ENCODE data around the gene SH3D19. TPM values are rescaled to one million over a fixed set of nuclear protein-coding genes. Genes with fewer than 3 reads are reported as not detected.
"Not testable (repeated sequence)": the region's sequence is repeated elsewhere in the genome, so short reads cannot be mapped to it uniquely, and the experiment has no call there.

SH3D19 gene
- total RNA-seq, 1 donor from 2014 or later: 25.1 TPM

DNA sequence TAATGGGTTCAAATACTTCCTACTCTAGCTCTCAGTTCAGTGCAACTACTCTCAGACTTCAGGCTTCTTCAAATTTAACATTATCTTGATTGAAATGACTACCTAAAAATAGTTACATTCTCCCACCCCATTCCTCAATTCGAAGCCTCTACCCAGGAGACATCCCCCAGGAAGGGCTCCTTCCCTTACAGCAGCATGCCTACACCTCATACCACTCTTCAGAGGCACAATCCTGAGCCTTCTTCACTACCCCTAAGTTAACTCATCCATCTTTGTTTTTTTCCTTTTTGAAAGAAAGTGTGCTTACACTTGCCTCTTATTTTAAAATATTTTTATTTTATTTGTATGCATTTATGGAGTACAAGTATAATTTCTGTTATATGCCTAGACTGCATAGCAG, 65.7 kb downstream of the SH3D19 start:
- H3K27me3 Mint-ChIP-seq (ENCODE audit: low read depth): no peaks in the 10 kb centered on the region
- peaks cover 6% of the 10 kb centered on the region for H3K9me3 Mint-ChIP-seq
- TF ChIP-seq, protein P1, sequence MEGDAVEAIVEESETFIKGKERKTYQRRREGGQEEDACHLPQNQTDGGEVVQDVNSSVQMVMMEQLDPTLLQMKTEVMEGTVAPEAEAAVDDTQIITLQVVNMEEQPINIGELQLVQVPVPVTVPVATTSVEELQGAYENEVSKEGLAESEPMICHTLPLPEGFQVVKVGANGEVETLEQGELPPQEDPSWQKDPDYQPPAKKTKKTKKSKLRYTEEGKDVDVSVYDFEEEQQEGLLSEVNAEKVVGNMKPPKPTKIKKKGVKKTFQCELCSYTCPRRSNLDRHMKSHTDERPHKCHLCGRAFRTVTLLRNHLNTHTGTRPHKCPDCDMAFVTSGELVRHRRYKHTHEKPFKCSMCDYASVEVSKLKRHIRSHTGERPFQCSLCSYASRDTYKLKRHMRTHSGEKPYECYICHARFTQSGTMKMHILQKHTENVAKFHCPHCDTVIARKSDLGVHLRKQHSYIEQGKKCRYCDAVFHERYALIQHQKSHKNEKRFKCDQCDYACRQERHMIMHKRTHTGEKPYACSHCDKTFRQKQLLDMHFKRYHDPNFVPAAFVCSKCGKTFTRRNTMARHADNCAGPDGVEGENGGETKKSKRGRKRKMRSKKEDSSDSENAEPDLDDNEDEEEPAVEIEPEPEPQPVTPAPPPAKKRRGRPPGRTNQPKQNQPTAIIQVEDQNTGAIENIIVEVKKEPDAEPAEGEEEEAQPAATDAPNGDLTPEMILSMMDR (conservative IDR thresholded peaks at IDR 0.05): no peak
- DNase-seq (ENCODE audit: low read depth, low spot score): no peak
- H3K4me3 Mint-ChIP-seq: no peak overlapping the region
- H3K36me3 Mint-ChIP-seq (ENCODE audit: low read depth): peaks cover 14% of the 10 kb centered on the region
- H3K4me1 Mint-ChIP-seq: no peaks in the 10 kb centered on the region
- H3K27ac Mint-ChIP-seq (ENCODE audit: unreplicated experiment): no peak overlapping the region

DNA sequence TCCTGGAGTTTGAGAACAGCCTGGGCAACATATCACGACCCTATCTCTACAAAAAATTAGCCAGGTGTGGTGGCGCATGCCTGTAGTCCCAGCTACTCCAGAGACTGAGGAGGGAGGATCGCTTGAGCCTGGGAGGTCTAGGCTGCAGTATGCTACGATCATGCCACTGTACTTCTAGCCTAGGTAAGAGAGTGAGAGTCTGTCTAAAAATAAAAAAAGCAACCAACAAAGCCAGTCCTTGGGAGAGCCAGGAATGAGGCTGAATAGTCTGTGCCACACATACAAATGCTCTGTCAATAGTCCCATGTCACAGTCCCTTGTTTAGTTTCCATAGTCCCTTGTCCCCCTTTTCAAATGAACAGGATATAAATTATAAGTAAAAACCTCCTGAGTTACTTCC, 67.7 kb downstream of the SH3D19 start:
- Mint-ChIP-seq H3K9me3 (peaks cover 6% of the 10 kb centered on the region), H3K36me3 (ENCODE audit: low read depth) (peaks cover 14% of the 10 kb centered on the region), H3K4me1 (no peaks in the 10 kb centered on the region), H3K27me3 (ENCODE audit: low read depth) (no peaks in the 10 kb centered on the region), H3K4me3 (no peak overlapping the region), H3K27ac (ENCODE audit: unreplicated experiment) (no peak overlapping the region)
- DNase-seq (ENCODE audit: low read depth, low spot score): no peak
- TF ChIP-seq, protein P1 (conservative IDR thresholded peaks at IDR 0.05): no peak

DNA sequence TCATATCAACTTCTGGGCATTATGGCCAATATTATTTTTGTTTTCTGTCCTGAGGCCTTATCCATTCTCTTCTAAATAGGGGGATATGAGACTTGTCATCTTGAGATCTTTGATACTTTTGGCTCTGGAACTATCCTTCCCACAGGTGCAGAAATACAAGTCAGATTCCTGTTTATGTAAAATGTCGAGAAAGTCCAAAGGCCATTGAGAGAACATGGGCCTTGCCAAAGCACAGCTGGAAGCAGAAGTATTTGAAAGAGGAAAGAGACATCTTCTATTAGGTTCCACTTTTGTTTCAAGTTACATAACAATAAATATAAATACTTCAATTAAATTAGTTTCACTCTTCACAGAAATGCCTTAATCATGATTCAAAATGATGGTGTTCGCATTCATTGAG, 69.3 kb downstream of the SH3D19 start:
- H3K27me3 Mint-ChIP-seq (ENCODE audit: low read depth): no peaks in the 10 kb centered on the region
- peaks cover 14% of the 10 kb centered on the region for H3K36me3 Mint-ChIP-seq (ENCODE audit: low read depth)
- TF ChIP-seq, protein P1 (conservative IDR thresholded peaks at IDR 0.05): no peak
- no peaks in the 10 kb centered on the region for H3K4me1 Mint-ChIP-seq
- H3K27ac Mint-ChIP-seq (ENCODE audit: unreplicated experiment): no peak overlapping the region
- peaks cover 6% of the 10 kb centered on the region for H3K9me3 Mint-ChIP-seq
- no peak overlapping the region for H3K4me3 Mint-ChIP-seq
- DNase-seq (ENCODE audit: low read depth, low spot score): no peak

DNA sequence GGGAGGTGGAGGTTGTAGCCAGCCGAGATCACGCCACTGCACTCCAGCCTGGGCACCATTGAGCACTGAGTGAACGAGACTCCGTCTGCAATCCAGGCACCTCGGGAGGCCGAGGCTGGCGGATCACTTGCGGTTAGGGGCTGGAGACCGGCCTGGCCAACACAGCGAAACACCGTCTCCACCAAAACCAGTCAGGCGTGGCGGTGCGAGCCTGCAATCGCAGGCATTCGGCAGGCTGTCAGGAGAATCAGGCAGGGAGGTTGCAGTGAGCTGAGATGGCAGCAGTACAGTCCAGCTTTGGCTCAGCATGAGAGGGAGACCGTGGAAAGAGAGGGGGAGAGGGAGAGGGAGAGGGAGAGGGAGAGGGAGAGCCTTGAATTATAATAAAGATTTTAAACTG, 69.7 kb downstream of the SH3D19 start:
- not testable (repeated sequence) for H3K27me3 Mint-ChIP-seq (ENCODE audit: low read depth); H3K27ac Mint-ChIP-seq (ENCODE audit: unreplicated experiment); H3K9me3 Mint-ChIP-seq; DNase-seq (ENCODE audit: low read depth, low spot score); H3K4me1 Mint-ChIP-seq; H3K4me3 Mint-ChIP-seq
- peaks cover 14% of the 10 kb centered on the region for H3K36me3 Mint-ChIP-seq (ENCODE audit: low read depth)

DNA sequence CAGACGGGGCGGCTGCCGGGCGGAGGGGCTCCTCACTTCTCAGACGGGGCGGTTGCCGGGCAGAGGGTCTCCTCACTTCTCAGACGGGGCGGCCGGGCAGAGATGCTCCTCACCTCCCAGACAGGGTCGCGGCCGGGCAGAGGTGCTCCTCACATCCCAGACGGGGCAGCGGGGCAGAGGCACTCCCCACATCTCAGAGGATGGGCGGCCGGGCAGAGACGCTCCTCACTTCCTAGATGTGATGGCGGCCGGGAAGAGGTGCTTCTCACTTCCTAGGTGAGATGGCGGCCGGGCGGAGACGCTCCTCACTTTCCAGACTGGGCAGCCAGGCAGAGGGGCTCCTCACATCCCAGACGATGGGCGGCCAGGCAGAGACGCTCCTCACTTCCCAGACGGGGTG, 70.2 kb downstream of the SH3D19 start:
- H3K36me3 Mint-ChIP-seq (ENCODE audit: low read depth): peaks cover 14% of the 10 kb centered on the region
- not testable (repeated sequence) for H3K27ac Mint-ChIP-seq (ENCODE audit: unreplicated experiment); DNase-seq (ENCODE audit: low read depth, low spot score); H3K27me3 Mint-ChIP-seq (ENCODE audit: low read depth); H3K4me1 Mint-ChIP-seq; H3K9me3 Mint-ChIP-seq; H3K4me3 Mint-ChIP-seq

DNA sequence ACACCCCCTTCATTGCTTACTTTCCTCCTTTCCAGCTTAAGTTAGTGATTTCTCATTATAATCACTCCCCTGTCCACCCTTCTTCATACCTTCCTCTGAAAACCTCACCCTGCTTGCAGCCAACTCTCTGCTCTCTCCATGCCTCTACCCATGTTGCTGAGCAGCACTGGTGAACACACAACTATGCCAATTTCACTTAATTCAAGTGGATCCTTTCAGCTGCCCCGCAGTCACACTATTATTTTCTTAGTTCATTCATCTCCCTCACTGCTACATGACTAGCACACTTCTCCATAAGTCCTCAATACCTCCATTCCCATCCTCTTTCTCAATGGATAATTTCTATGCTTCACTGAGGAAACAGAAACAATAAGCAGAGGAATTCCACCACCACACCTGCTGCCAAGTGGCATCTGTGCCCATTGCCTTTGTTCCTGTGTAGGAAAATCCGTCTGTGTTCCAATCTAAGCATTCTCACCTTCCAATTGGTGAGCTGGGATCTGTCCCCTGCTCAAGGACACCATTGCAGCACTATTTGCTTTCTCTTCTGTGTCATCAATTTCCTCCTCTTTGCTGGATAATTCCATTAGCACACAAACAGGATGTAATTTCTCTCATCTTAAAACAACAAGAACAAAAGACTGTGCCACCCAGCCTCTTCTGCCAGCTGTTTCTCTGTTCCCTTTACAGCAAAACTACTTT, 73.7 kb downstream of the SH3D19 start:
- Mint-ChIP-seq H3K4me3 (no peak overlapping the region), H3K27ac (ENCODE audit: unreplicated experiment) (no peak overlapping the region), H3K27me3 (ENCODE audit: low read depth) (no peaks in the 10 kb centered on the region), H3K36me3 (ENCODE audit: low read depth) (peaks cover 3% of the 10 kb centered on the region), H3K9me3 (no peaks in the 10 kb centered on the region), H3K4me1 (peaks cover 4% of the 10 kb centered on the region)
- TF ChIP-seq, protein P1 (conservative IDR thresholded peaks at IDR 0.05): no peak
- no peak for DNase-seq (ENCODE audit: low read depth, low spot score)
